HG03378 (cell line): ENCODE results near the gene ARF1.

ENCODE experiments used
- ATAC-seq: cut with Tn5 transposase; IDR thresholded peaks from one replicate; pipeline ENCODE4 v1.9.1; 2021; ENCODE audit warnings: mild to moderate bottlenecking, moderate library complexity; ENCODE audit not compliant: unreplicated experiment

The ARF1 gene

DNA sequence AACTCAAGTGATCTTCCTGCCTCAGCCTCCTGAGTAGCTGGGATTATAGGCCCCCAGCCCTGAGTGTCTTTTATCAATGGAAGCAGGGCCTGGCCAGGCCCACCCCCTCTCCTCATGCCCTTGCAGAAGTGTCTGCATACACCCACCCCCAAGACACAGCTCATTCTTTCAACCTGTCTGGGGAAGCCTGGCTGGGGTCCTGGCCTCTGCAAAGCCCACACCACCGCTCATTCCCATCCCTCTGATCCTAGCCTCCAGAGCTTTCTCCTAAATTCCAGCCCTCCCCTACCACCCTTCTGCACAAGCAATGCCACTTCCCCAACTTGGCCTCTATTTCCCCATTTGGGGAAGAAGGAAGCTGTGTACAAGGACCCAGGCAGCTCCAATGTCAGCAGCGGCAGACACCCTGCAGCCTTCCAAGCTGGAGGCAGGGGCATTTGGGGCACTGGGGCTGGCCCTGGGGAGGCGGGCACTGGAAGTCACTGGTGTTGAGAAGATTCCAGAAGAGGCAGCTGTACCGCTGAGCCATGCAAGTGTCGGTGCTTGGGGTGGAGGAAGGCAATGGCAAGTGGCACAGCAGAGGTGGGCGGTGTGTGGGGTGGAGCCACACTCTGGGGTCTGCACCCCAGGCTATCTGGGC lies 33.7 kb upstream of the ARF1 start:
- ATAC-seq: no peak

DNA sequence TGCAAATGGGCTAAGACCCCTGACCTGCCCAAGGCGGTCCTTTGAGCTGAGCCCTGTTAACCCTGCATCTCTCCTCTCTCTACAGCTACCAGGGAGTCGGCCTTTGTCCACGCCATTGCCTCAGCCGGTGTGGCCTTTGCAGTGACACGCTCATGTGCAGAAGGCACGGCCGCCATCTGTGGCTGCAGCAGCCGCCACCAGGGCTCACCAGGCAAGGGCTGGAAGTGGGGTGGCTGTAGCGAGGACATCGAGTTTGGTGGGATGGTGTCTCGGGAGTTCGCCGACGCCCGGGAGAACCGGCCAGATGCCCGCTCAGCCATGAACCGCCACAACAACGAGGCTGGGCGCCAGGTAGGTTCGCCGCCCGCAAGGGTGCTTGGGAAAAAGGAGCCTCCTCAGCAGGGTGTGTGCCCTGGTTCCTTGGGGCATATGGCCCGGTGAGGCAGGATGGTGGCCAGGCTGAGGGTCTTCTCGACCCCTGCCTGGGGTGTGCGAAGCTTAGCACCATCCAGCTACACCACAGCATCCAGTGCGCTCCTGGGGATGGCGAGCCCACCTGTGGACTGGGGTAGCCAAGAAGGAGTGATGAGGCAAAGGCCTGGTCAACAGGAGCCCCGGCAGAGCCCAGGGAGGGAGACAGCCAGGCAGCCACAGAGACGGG lies 31.8 kb upstream of the ARF1 start:
- no peak for ATAC-seq

DNA sequence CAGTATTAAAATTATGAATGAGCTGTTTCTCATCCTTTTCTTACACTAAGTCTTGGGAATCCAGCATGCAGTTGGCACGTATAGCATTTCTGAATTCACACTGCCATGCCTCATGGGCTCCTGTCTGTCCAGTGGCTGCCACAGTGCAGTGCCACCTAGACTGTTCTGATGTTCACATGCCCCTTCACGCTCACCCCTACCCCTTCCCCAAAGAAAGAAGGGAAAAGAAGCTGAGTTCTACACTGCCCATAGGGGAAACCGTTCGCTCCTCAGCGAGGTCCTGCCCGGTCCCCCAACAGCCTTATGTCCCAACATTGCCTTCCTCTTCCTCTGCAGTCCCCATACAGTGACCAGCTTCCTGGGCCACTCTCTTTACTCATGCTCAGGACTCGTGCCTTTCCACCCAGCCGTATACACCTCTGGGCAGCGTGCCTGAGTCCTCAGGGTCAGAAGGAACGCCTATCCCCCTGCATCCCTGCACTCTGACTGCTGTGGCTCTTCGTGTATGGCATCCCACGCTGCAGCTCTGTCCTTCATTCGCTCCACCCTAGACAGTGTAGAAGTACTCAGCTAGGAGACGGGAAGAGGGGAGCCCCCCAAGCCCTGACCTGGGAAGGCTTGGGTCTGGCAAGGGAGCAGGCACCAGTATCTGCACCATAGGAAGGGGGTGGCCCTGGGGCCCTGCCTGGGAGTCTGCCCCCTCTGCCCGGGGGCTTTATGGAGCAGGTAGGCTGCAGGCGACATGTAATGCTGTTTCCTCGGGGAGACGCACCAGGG lies 24.1 kb upstream of the ARF1 start:
- ATAC-seq: no peak

DNA sequence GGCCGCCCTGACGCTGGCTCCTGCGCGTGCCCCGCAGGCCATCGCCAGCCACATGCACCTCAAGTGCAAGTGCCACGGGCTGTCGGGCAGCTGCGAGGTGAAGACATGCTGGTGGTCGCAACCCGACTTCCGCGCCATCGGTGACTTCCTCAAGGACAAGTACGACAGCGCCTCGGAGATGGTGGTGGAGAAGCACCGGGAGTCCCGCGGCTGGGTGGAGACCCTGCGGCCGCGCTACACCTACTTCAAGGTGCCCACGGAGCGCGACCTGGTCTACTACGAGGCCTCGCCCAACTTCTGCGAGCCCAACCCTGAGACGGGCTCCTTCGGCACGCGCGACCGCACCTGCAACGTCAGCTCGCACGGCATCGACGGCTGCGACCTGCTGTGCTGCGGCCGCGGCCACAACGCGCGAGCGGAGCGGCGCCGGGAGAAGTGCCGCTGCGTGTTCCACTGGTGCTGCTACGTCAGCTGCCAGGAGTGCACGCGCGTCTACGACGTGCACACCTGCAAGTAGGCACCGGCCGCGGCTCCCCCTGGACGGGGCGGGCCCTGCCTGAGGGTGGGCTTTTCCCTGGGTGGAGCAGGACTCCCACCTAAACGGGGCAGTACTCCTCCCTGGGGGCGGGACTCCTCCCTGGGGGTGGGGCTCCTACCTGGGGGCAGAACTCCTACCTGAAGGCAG lies 23.4 kb upstream of the ARF1 start:
- no peak for ATAC-seq

DNA sequence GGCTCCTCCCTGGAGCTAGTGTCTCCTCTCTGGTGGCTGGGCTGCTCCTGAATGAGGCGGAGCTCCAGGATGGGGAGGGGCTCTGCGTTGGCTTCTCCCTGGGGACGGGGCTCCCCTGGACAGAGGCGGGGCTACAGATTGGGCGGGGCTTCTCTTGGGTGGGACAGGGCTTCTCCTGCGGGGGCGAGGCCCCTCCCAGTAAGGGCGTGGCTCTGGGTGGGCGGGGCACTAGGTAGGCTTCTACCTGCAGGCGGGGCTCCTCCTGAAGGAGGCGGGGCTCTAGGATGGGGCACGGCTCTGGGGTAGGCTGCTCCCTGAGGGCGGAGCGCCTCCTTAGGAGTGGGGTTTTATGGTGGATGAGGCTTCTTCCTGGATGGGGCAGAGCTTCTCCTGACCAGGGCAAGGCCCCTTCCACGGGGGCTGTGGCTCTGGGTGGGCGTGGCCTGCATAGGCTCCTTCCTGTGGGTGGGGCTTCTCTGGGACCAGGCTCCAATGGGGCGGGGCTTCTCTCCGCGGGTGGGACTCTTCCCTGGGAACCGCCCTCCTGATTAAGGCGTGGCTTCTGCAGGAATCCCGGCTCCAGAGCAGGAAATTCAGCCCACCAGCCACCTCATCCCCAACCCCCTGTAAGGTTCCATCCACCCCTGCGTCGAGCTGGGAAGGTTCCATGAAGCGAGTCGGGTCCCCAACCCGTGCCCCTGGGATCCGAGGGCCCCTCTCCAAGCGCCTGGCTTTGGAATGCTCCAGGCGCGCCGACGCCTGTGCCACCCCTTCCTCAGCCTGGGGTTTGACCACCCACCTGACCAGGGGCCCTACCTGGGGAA lies 22.7 kb upstream of the ARF1 start:
- ATAC-seq: no peak

DNA sequence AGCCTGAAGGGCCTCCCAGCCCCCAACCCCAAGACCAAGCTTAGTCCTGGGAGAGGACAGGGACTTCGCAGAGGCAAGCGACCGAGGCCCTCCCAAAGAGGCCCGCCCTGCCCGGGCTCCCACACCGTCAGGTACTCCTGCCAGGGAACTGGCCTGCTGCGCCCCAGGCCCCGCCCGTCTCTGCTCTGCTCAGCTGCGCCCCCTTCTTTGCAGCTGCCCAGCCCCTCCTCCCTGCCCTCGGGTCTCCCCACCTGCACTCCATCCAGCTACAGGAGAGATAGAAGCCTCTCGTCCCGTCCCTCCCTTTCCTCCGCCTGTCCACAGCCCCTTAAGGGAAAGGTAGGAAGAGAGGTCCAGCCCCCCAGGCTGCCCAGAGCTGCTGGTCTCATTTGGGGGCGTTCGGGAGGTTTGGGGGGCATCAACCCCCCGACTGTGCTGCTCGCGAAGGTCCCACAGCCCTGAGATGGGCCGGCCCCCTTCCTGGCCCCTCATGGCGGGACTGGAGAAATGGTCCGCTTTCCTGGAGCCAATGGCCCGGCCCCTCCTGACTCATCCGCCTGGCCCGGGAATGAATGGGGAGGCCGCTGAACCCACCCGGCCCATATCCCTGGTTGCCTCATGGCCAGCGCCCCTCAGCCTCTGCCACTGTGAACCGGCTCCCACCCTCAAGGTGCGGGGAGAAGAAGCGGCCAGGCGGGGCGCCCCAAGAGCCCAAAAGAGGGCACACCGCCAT lies 21.9 kb upstream of the ARF1 start:
- ATAC-seq: no peak

DNA sequence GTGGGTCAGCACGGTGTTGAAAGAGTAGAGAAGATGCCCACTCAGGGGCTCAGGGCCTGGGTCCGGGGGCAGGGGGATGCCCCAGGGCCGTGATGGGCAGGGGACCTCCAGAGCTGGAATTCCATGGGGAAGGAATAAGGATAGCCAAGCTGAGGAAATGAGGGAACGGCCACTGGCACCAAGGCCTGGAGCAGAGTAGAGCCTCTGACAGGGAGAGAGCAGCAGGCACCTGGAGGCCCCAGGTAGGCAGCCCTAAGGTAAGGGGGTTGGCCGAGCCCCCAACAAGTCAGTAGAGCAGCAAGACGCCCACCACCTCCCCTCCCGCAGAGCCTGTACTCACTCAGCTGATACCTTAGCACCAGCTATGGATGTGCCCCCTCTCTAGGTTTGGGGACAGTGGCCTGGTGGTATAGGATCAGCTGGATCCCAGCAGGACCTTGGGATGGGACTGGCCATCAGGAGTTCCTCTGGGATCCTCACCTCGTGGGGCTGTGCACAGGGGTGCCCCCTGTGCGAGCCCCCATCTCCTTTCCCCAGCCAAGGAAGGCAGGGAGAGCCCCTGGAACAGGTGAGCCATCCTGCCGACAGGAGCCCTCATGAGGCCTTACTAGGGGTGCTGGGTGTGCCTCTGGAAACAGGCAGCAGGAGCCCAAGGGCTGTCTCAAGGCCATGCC lies 21.0 kb upstream of the ARF1 start:
- ATAC-seq: no peak

DNA sequence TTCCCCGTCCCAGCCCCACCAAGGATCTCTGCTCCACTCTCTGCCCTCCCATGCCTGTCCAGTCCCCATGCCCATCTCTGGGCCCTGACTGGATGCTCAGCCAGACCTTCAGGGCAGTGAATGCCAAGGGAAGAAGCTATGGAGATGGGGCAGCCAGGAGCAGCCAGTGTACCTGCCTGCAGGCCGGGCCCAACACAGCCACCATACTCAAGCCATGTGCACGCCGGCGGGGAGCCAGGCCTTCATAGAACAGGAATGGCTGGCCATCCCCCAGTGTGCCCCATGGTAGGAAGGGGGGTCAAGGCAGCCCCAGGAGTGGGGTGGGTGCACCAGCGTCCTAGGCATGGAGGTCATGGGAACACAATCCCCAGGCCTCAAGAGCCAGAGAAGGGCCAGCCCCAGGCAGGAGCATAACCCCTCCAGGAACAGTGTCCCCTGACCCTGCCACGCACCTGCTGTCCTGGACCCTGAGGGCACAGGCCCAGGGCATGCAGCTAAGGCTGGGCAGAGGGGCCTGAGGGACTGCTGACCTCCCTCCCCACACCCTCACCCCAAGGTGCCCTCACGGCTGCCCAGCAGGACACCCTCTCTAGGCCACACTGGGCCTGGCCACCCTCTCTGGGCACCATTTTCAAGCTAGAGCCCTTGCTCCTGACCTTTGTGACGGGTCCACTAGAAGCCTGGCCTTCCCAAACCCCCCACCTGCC lies 20.3 kb upstream of the ARF1 start:
- no peak for ATAC-seq

DNA sequence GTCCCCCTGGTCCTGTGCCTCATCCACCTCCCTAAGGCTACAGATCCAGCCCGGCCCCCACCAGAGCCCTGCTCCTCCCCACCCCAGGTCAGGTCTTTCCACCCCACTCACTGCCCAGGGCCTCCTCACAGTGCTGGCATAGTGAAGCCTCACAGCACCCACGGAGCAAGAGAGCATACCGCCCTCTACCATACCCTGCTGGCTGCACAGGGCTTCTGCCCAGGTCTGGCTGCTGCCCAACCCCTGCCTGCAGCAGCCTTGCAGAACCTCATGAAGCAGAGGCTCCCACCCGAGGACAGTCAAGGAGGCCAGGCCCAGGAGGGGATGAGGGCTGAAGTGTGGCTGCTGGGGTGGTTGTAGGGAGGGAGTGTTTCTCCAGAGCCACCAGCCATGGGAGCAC lies 19.7 kb upstream of the ARF1 start:
- no peak for ATAC-seq

DNA sequence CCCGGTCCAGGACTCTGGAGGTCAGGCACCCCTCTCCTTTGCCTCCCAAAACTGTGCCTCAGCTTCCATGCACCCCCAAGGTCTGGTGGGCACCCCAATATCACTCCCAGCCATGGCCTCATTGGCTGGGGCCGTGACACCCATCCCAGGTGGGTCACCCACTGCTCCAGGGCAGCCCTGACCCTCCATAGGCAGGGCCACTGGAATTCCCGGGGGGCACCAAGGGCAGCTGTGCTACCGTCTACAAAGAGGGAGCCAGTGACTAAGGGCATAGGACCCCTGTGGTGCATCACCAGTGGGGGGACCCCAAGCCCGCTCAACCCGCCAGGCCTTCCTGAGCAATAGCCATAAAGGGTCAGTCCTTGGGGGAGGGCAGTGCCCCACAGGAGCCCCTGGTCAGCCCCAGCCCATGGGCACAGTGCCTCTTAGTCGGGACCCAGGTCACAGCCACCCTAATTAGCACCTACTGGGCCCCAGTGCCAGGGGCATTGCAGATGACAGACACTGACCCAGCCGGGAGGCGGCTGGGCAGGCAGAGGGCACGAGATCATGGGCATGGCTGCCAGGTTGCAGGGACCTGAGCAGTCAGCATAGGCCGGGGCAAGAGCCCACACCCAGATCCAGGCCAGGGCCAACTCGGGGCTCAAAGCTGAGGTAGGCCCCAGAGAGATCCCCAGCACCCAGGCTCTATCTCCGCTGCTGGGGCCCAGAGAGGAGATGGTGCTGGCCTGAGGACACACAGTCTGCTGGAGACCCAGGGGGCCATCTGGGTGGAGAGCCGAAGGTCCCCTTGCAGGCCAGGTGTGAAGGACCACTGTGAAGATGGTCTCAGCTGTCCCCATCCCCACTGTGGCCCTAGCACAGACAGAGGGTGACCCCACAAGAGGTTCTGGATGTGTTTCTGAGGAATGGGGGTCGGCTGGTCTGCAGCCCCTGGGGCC lies 19.0 kb upstream of the ARF1 start:
- no peak for ATAC-seq

DNA sequence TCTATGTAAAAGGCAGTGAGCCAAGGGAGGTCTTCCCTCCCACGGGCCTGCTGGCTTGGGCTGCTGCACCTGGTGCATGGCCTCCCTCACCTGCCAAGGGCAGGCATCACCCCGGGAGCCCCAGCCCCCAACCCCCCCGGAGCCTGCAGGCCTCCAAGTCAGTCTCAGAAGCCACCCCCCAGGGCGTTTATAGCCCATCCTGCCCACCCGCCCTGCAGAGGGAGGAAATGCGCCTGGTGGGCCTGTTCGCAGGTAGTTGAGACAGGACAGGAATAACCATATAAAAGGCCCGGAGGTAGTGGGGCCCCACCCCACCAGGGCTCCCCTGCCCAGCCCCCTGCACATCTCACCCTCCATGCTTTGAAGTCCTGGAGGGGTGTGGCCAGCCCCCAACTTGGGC lies 18.2 kb upstream of the ARF1 start:
- no peak for ATAC-seq

DNA sequence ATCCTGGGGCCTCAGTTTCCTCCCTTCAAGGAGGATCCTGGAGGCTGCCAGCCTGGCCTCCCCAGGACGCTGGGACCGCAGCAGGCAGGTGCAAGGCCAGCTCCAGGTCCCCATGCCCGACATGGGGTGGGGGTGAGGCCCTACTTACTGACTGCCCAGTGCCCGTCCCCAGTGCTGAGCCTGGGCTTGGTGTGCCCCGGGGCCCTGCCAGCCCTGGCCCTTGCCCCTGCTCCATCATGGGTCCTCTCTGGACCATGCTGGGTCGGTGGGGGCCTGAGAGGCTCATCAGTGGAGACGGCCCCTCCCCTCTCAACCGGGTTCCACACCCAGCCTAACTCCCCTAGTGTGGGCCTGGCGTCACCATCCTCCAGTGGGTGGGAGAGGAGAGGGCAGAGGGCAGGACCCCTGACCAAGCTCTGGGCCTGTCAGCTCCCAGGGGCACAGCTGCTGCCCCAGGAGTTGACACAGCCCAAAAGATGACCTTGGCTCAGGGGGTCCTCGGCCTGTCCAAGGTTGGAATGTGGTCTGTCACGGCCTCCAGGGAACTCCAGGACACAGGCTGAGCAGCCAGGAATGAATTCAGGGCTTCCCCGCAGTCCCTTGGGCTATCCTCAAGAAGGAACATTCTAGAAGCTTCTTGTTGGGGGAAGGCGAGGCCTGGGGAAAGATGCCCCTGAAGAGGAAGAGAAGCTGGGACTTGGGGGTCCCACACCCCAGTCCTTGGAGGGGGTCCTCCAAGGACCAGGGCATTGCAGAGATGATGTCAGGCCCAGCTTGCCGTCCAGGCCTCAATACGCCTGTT lies 17.6 kb upstream of the ARF1 start:
- ATAC-seq: no peak

DNA sequence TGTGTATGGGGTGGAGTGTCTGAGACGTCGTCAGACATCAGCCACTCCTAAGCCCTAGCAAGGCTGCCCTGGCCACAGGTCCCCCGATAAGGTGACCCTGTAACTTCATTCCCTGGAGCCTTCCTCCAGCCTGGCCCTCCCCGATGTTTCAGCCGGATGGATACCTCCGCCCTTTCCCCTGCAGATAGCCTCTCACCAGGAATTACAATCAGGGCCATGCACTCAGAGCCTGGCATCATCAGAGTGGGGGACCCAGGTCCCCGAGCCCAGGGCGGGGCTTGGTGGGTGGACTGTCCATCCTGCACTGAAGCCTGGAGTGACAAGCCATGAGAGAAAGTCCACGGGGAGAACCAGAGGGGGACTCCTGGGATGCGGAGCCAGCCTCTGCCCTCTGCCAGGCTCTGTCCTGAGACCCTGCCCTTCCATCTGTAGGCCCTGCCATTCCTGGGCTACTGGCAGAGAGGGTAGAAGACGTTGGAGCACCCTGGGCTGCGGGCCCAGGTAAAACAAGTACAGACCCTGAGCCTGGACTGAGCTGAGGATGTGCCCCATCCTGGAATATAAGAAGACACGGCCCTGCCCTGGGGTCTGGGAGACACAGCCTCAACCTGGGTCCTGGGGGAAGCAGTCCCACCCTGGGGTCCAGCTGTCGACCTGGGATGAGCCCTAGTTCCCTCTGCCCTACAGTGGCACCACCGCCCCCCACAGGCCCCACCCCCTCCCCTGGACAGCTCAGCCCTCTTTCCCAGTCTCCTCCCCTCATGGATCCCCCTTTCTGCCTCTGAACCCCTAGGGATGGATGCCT lies 16.8 kb upstream of the ARF1 start:
- ATAC-seq: no peak

DNA sequence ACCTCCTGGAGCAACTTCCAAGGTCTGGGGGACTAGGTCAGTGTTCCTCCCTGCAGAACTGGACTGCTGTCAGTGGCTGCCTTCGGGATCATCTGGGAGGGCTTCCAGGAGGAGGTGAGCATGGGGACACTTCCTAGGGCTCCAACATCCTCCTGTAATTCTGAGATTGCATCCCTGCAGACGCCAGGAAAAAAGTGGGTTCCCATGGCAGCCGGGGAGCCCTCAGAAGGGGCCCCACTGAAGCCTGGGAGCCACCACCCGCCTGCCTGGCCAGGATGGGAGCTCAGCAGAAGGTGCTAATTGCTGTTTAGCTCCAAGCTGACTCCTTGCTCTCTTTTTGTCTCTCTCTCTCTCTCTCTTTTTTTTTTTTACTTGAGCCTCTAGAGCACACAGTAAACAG lies 16.1 kb upstream of the ARF1 start:
- ATAC-seq: no peak

DNA sequence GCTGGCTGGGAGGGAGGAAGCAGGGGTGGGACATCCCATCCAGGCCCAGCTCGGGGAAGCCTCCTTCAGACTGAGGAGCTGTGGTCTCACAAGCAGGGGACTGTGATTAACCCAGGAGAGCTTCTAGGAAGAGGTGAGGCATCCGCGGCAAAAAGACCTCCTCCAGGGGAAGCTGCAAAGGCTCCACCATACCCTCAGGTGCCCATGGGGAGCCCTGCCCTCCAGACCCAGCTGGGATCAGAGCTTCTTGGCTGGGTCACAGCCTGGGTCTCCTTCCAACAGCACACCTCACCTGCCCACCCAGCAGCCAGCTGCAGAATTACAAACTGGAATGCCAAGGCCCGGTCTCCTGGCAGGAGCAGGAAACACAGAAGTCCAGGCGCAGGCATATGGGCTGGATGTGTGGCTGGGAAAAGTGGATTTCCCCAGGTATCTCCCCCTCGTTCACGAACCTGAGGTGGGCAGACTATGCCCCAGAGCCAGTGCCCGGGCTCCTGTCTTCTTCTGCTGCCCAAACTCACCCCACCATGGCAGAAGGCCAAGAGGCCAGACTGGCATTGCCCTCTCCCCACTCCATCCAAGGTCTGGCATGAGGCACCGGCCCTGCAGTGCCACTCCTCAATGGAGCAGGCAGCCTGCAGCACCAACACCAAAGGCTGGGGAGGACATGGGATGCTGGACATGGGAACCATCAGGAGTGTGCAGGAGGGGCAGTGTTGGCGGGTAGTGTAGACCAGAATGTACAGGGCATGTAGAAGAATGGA lies 15.4 kb upstream of the ARF1 start:
- no peak for ATAC-seq
